Erythroblast (primary cell): Measurements from ENCODE around the gene SLC25A44.
"Not testable (repeated sequence)": the region's sequence is repeated elsewhere in the genome, so short reads cannot be mapped to it uniquely, and the experiment has no call there.

ENCODE experiments used
- DNase-seq, 2 experiments: peaks; one replicate each; lab custom pipeline; 2025; lab: John Stamatoyannopoulos, UW
- GATA1 ChIP-seq: IDR thresholded peaks from 2 replicates; pipeline ENCODE4 v1.6.1; 2011; ENCODE audit warnings: low read depth, mild to moderate bottlenecking, control low read depth, low read length, moderate library complexity
- POLR2A ChIP-seq: IDR thresholded peaks from 2 replicates; pipeline ENCODE4 v1.6.1; 2011; ENCODE audit warnings: mild to moderate bottlenecking, low read length

Gene SLC25A44

GRCh38 chr1:156204686-156205085, 10.8 kb downstream of the SLC25A44 start:
- no peak for TF ChIP-seq POLR2A
- no peak for TF ChIP-seq GATA1
- DNase-seq = no peak

DNA sequence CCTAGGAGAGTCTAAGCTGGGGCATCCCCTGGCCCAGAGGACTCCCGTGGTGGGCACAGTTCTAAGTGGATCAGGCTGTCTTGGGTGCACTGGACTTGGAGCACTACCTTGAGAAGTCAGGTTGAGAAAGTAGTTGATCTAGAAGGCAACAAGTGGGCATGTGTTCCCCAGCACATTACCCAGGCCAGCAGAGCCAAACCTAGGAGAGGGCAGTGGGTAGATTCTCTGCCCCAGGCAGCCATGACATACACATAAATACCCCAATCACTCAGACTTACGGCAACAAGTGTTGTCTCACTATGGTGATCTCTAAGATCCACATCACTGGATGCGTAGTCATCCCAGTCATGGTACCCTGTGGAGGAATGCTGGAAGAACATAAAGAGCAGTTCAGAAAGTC, 17.3 kb downstream of the SLC25A44 start:
- TF ChIP-seq POLR2A (no peak), GATA1 (no peak)
- no peak for DNase-seq

- TF ChIP-seq GATA1 (no peak), POLR2A (no peak)
- DNase-seq = no peak
These were observed 18.2 kb downstream of the SLC25A44 start for GRCh38 chr1:156212130-156212529.

- no peak for TF ChIP-seq GATA1
- peak; percentile 94 for TF ChIP-seq POLR2A
- peak; percentile 96 to 97 for DNase-seq
These were observed 19.1 kb downstream of the SLC25A44 start, which contains the start of gene PMF1 for GRCh38 chr1:156212833-156213643. Gene PMF1 (plus strand): TSS chr1:156213007. CDS start chr1:156213016, 9 bp downstream.

GRCh38 chr1:156213644-156213966, 19.7 kb downstream of the SLC25A44 start:
- no peak for DNase-seq
- no peak for TF ChIP-seq GATA1
- TF ChIP-seq POLR2A = no peak

GRCh38 chr1:156214024-156214748, 20.3 kb downstream of the SLC25A44 start:
- TF ChIP-seq POLR2A (no peak), GATA1 (no peak)
- peak; percentile 47 to 54 for DNase-seq

- not testable (repeated sequence) for DNase-seq
These were observed 22.6 kb downstream of the SLC25A44 start for GRCh38 chr1:156216361-156217086.

GRCh38 chr1:156217871-156218270, 24.0 kb downstream of the SLC25A44 start:
- no peak for TF ChIP-seq GATA1
- TF ChIP-seq POLR2A = no peak
- no peak for DNase-seq

GRCh38 chr1:156220226-156220625, 26.3 kb downstream of the SLC25A44 start:
- DNase-seq = no peak
- TF ChIP-seq POLR2A (no peak), GATA1 (no peak)

DNA sequence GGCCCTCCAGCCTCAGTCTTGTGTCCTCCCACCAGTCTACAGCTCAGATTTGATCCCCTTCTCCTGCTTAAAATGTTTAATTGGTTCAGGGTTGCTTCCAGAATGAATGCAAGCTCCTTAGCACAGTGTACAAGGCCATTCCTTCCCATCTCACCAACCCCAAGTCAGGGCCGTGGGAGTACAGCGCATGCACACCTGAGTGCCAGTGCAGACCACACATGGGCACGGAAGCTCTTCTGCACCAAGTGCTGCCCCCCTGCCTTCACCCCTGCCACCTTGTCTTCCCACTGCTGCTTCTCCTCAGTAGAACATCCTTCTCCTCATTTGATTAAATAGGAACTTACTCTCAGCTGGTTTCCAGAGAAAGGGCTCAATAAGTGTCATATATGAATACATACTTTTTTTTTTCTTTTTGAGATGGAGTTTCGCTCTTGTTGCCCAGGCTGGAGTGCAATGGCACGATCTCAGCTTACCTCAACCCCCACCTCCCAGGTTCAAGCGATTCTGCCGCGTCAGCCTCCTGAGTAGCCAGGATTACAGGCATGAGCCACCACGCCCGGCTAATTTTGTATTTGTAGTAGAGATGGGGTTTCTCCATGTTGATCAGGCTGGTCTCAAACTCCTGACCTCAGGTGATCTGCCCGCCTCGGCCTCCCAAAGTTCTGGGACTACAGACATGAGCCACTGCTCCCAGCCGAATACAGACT, 28.2 kb downstream of the SLC25A44 start:
- peak in 1 of 2 experiments; percentile 26 for DNase-seq
- TF ChIP-seq POLR2A (no peak), GATA1 (no peak)

DNA sequence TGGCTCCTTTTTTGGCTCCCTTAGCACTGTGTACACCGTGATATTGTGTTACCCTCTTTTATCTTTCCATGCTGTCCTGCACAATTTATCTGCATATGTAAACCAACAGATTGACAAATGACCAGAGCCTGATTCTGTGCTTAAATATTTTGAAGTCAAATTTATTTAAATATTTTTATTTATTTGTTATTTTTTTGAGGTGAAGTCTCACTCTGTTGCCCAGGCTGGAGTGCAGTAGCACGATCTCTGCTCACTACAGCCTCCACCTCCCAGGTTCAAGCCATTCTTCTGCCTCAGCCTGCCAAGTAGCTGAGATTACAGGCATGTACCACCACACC, 31.7 kb downstream of the SLC25A44 start:
- no peak for DNase-seq
- TF ChIP-seq GATA1 = no peak
- TF ChIP-seq POLR2A = no peak

- TF ChIP-seq GATA1 (no peak), POLR2A (no peak)
- no peak for DNase-seq
These were observed 32.2 kb downstream of the SLC25A44 start for GRCh38 chr1:156226116-156226538.

DNA sequence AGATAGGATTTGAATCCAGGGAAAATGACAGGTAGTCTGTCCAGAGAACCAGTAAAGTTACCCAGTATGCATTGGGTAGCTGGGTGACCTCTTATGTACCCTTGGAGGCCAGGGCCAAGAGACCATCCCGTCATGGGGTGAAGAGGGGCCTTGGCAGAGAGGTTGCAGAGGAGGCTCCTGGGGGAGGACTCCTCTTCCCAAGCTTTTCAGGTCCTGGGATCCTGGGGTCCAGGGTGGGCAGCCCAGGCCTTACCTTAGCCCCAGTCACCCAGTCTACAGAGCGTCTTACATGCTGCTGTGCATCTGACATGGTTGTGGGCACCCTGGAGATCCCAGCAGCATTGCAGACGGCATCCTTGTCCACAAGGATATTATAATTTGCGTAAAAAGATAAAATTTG, 32.9 kb downstream of the SLC25A44 start:
- DNase-seq = no peak
- TF ChIP-seq POLR2A = no peak
- no peak for TF ChIP-seq GATA1
